ENCODE measurements around the gene HDAC9. TPM values are rescaled to one million over a fixed set of nuclear protein-coding genes. Genes with fewer than 3 reads are reported as not detected.

HDAC9 gene
- polyA plus RNA-seq, 2 of the 4 experiments (the other 2 are of a cell fraction): 0.05 to 0.26 TPM

GRCh38 chr7:18675579-18675978 lies 180.0 kb downstream of the HDAC9 start:
- Histone ChIP-seq H3K9me3 (no peaks in the 10 kb centered on the region), H3K4me3 (no peak overlapping the region), H3K27ac (no peak overlapping the region), H3K4me2 (no peak overlapping the region), H3K4me1 (no peaks in the 10 kb centered on the region)
- CTCF ChIA-PET: interaction anchor here (2.0 kb wide), 1 partner anchor 9 kb away, joined by 7 read pairs; no protein-coding TSS in a partner anchor
- FAIRE-seq (no peak), DNase-seq (ENCODE audit: low read depth in 1 of 2, low spot score in 1 of 2) (no peak), ATAC-seq (no peak)
- 18% methylated on average over 2 of the region's 2 CpGs for WGBS (ENCODE audit: missing lambda C conversion rate)
- TF ChIP-seq SMC3 (IDR thresholded peaks at IDR 0.05) (no peak), CEBPB (IDR thresholded peaks at IDR 0.05) (no peak), CHD2 (IDR thresholded peaks at IDR 0.05; ENCODE audit: low read length, partially characterized antibody) (no peak), PHF8 (IDR thresholded peaks at IDR 0.05; ENCODE audit: borderline replicate concordance, low read depth) (no peak), ZFP36 (IDR thresholded peaks at IDR 0.05; ENCODE audit: borderline replicate concordance, partially characterized antibody) (no peak), EHF (CRISPR knock-in tag; IDR thresholded peaks at IDR 0.05) (no peak), MAX (IDR thresholded peaks at IDR 0.05) (no peak), GATA3 (IDR thresholded peaks at IDR 0.05; ENCODE audit: borderline replicate concordance) (no peak), NR3C1 (IDR thresholded peaks at IDR 0.05) (no peak), NPAS2 (CRISPR knock-in tag; IDR thresholded peaks at IDR 0.05; ENCODE audit: borderline replicate concordance) (no peak), RARB (CRISPR knock-in tag; IDR thresholded peaks at IDR 0.05) (no peak)
- POLR2A ChIA-PET: no interaction called here

GRCh38 chr7:18679261-18679660 lies 183.7 kb downstream of the HDAC9 start:
- 76% methylated on average over 1 of the region's 1 CpG for WGBS (ENCODE audit: missing lambda C conversion rate)
- CTCF ChIA-PET: no interaction called here

GRCh38 chr7:18680576-18680975 lies 185.0 kb downstream of the HDAC9 start:
- ATAC-seq: no peak
- POLR2A ChIA-PET: no interaction called here
- Histone ChIP-seq H3K27ac (no peak overlapping the region), H3K4me2 (no peak overlapping the region), H3K4me1 (no peaks in the 10 kb centered on the region), H3K4me3 (no peak overlapping the region), H3K9me3 (no peaks in the 10 kb centered on the region)
- TF ChIP-seq, protein P1, sequence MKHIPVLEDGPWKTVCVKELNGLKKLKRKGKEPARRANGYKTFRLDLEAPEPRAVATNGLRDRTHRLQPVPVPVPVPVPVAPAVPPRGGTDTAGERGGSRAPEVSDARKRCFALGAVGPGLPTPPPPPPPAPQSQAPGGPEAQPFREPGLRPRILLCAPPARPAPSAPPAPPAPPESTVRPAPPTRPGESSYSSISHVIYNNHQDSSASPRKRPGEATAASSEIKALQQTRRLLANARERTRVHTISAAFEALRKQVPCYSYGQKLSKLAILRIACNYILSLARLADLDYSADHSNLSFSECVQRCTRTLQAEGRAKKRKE (CRISPR knock-in tag; IDR thresholded peaks at IDR 0.05; ENCODE audit: low read depth): no peak
- no peak for TF ChIP-seq BHLHE40 (IDR thresholded peaks at IDR 0.05; ENCODE audit: low read depth, low read length)
- TF ChIP-seq CBX2 (IDR thresholded peaks at IDR 0.05; ENCODE audit: borderline replicate concordance, low read depth): no peak
- no peak for TF ChIP-seq POLR2AphosphoS2 (conservative IDR thresholded peaks at IDR 0.05; ENCODE audit: low read length)
- TF ChIP-seq, protein P2, sequence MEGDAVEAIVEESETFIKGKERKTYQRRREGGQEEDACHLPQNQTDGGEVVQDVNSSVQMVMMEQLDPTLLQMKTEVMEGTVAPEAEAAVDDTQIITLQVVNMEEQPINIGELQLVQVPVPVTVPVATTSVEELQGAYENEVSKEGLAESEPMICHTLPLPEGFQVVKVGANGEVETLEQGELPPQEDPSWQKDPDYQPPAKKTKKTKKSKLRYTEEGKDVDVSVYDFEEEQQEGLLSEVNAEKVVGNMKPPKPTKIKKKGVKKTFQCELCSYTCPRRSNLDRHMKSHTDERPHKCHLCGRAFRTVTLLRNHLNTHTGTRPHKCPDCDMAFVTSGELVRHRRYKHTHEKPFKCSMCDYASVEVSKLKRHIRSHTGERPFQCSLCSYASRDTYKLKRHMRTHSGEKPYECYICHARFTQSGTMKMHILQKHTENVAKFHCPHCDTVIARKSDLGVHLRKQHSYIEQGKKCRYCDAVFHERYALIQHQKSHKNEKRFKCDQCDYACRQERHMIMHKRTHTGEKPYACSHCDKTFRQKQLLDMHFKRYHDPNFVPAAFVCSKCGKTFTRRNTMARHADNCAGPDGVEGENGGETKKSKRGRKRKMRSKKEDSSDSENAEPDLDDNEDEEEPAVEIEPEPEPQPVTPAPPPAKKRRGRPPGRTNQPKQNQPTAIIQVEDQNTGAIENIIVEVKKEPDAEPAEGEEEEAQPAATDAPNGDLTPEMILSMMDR (IDR thresholded peaks at IDR 0.05): no peak
- TF ChIP-seq, protein P3, sequence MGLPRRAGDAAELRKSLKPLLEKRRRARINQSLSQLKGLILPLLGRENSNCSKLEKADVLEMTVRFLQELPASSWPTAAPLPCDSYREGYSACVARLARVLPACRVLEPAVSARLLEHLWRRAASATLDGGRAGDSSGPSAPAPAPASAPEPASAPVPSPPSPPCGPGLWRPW (IDR thresholded peaks at IDR 0.05): no peak
- 78% methylated on average over 2 of the region's 2 CpGs for WGBS (ENCODE audit: missing lambda C conversion rate)
- no peak for FAIRE-seq
- no peak for DNase-seq (ENCODE audit: low read depth in 1 of 2, low spot score in 1 of 2)
- CTCF ChIA-PET: no interaction called here

More at GRCh38 chr7:18679261-18679660, 183.7 kb downstream of the HDAC9 start:
- POLR2A ChIA-PET: no interaction called here
- H3K27ac ChIP-seq: no peak overlapping the region
- ATAC-seq (no peak), FAIRE-seq (no peak), DNase-seq (ENCODE audit: low read depth in 1 of 2, low spot score in 1 of 2) (no peak)
- no peak overlapping the region for H3K4me3 ChIP-seq
- H3K9me3 ChIP-seq: no peaks in the 10 kb centered on the region
- no peaks in the 10 kb centered on the region for H3K4me1 ChIP-seq
- TF ChIP-seq SREBF2 (IDR thresholded peaks at IDR 0.05) (no peak), EHMT2 (IDR thresholded peaks at IDR 0.05; ENCODE audit: low read depth) (no peak), POLR2AphosphoS2 (conservative IDR thresholded peaks at IDR 0.05; ENCODE audit: low read length) (no peak), MAX (IDR thresholded peaks at IDR 0.05) (no peak), RCOR1 (IDR thresholded peaks at IDR 0.05; ENCODE audit: low read depth, low read length) (no peak), NFE2L2 (conservative IDR thresholded peaks at IDR 0.05; ENCODE audit: low read length) (no peak)
- TF ChIP-seq, protein P4, sequence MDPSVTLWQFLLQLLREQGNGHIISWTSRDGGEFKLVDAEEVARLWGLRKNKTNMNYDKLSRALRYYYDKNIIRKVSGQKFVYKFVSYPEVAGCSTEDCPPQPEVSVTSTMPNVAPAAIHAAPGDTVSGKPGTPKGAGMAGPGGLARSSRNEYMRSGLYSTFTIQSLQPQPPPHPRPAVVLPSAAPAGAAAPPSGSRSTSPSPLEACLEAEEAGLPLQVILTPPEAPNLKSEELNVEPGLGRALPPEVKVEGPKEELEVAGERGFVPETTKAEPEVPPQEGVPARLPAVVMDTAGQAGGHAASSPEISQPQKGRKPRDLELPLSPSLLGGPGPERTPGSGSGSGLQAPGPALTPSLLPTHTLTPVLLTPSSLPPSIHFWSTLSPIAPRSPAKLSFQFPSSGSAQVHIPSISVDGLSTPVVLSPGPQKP (IDR thresholded peaks at IDR 0.05; ENCODE audit: low read depth, low read length): no peak
- no peak overlapping the region for H3K4me2 ChIP-seq
